K562 (cell line): ENCODE results near the gene TOX2. TPM values are rescaled to one million over a fixed set of nuclear protein-coding genes. Genes with fewer than 3 reads are reported as not detected.

Experiments
- ATAC-seq: fragments of 200-7000 bp; cut with Tn5 transposase; 3 replicates; pipeline ENCODE4 v1.9.1; 2020; ENCODE audit warnings: moderate library complexity
- BruUV-seq: library from RNA; stranded (reverse); fragments of 400-500 nt; replicated peaks from 2 replicates; lab custom pipeline; 2021; lab: Mats Ljungman, UMichigan
- CTCF ChIA-PET: fragments of 300-600 bp; formaldehyde crosslinking; extraction: SDS; loops from one replicate; lab custom pipeline; 2021; ENCODE audit warnings: low intra/inter-chr PET ratio; lab: Yijun Ruan, JAX
- POLR2A ChIA-PET: fragments of 300-600, 350-650 bp; sonication (Branson Sonifier 250); formaldehyde crosslinking; extraction: SDS; loops from one replicate; lab custom pipeline; 2021; ENCODE audit warnings: antibody characterized with exemption, inconsistent platforms; lab: Yijun Ruan, JAX
- DNase-seq, 4 experiments: peaks; one replicate each; pipeline versions ENCODE4 v3.0.0 to v3.0.0-alpha.2; 2011 to 2018; ENCODE audit warnings: low spot score in 3 of 4, mixed read lengths in 3 of 4; ENCODE audit errors: extremely low read depth in 1 of 4
- FAIRE-seq: peaks from 2 replicates; lab custom pipeline; 2011; peaks lifted over from hg19 to GRCh38; lab: Jason Lieb, UNC
- H2AFZ ChIP-seq: 2 replicates; pipeline ENCODE4 v1.6.0; 2011; ENCODE audit warnings: low read depth, low read length, control low read depth, inconsistent platforms
- H3K27ac ChIP-seq: fragments of 200-600 bp; 3 replicates; pipeline ENCODE4 v1.8.0; 2011; ENCODE audit warnings: low read depth, mild to moderate bottlenecking, control low read depth, inconsistent platforms, low read length, moderate library complexity, mixed read lengths; ENCODE audit errors: extremely low read depth
- H3K27me3 ChIP-seq, 2 experiments: fragments of 300-600 bp in 1 of 2; 2 replicates in 1 of 2; 3 replicates in 1 of 2; pipeline versions ENCODE4 v1.6.0 to v1.8.0; 2011; ENCODE audit warnings: inconsistent platforms in 2 of 2, low read length in 2 of 2, mild to moderate bottlenecking in 1 of 2, mixed read lengths in 1 of 2, moderate library complexity in 1 of 2; ENCODE audit not compliant: control insufficient read depth in 2 of 2, insufficient read depth in 2 of 2
- H3K36me3 ChIP-seq: fragments of 300-600 bp; 3 replicates; pipeline ENCODE4 v1.8.0; 2011; ENCODE audit warnings: mild to moderate bottlenecking, low read length, inconsistent platforms; ENCODE audit not compliant: control insufficient read depth, insufficient read depth
- H3K4me1 ChIP-seq, 2 experiments: fragments of 200-600 bp in 1 of 2; replicated peaks in 1 of 2; 2 replicates in 1 of 2; 3 replicates in 1 of 2; pipeline versions ENCODE4 v1.5.1 to v1.8.0; 2011; ENCODE audit warnings: inconsistent platforms in 2 of 2, low read length in 2 of 2, mild to moderate bottlenecking in 1 of 2, mixed read lengths in 1 of 2, moderate library complexity in 1 of 2; ENCODE audit not compliant: control insufficient read depth in 2 of 2, insufficient read depth in 2 of 2
- H3K4me2 ChIP-seq: 2 replicates; pipeline ENCODE4 v1.6.1; 2011; ENCODE audit warnings: low read length, control low read depth, inconsistent platforms, mixed read lengths; ENCODE audit not compliant: insufficient read depth
- H3K4me3 ChIP-seq: fragments of 200-600 bp; sonication (generic), shearing (Covaris generic); 2 replicates; pipeline ENCODE4 v1.5.1; 2016; ENCODE audit warnings: control low read depth, inconsistent platforms
- H3K79me2 ChIP-seq: fragments of 200-600 bp; 3 replicates; pipeline ENCODE4 v1.8.0; 2011; ENCODE audit warnings: low read length, inconsistent platforms; ENCODE audit not compliant: control insufficient read depth, insufficient read depth
- H3K9ac ChIP-seq, 2 experiments: 2 replicates each; pipeline versions ENCODE4 v1.6.0 to v1.6.1; 2011; ENCODE audit warnings: low read depth in 2 of 2, low read length in 2 of 2, control low read depth in 1 of 2, inconsistent platforms in 1 of 2, mild to moderate bottlenecking in 1 of 2, mixed read lengths in 1 of 2; ENCODE audit not compliant: insufficient read depth in 1 of 2
- H3K9me1 ChIP-seq: one replicate; pipeline ENCODE4 v1.6.0; 2011; ENCODE audit warnings: inconsistent platforms, mild to moderate bottlenecking, low read length, moderate library complexity; ENCODE audit not compliant: control insufficient read depth, insufficient read depth
- H3K9me3 ChIP-seq: replicated peaks from 2 replicates; pipeline ENCODE4 v1.5.1; 2011; ENCODE audit warnings: low read depth, low read length, inconsistent platforms; ENCODE audit not compliant: control insufficient read depth, insufficient read depth
- H4K20me1 ChIP-seq: replicated peaks from 2 replicates; pipeline ENCODE4 v1.6.1; 2011; ENCODE audit warnings: low read length, inconsistent platforms, mixed read lengths; ENCODE audit not compliant: control insufficient read depth, insufficient read depth
- AFF1 ChIP-seq, 2 experiments: fragments of 450-650 bp; IDR thresholded peaks; 2 replicates each; pipeline ENCODE4 v1.6.1; 2018; ENCODE audit warnings: mild to moderate bottlenecking in 2 of 2, low read depth in 1 of 2; ENCODE audit not compliant: partially characterized antibody in 2 of 2
- E4F1 ChIP-seq: fragments of 250-450 bp; sonication (Bioruptor Pico); IDR thresholded peaks from 2 replicates; pipeline ENCODE4 v1.5.0; 2021; ENCODE audit warnings: mild to moderate bottlenecking, borderline replicate concordance
- MTA3 ChIP-seq: fragments of 450-650 bp; formaldehyde crosslinking; IDR thresholded peaks from 2 replicates; pipeline ENCODE4 v1.6.1; 2017; ENCODE audit warnings: mild to moderate bottlenecking, borderline replicate concordance
- OTX1 ChIP-seq: fragments of 450-650 bp; formaldehyde crosslinking; IDR thresholded peaks from 2 replicates; pipeline ENCODE4 v1.4.0; 2022; ENCODE audit warnings: mild to moderate bottlenecking
- POLR2H ChIP-seq: IDR thresholded peaks from 2 replicates; pipeline ENCODE4 v1.6.1; 2016; ENCODE audit warnings: missing genetic modification characterization, low read depth, mild to moderate bottlenecking, control low read depth, missing compliant biosample characterization, moderate library complexity
- STAT6 ChIP-seq: sonication (generic); formaldehyde crosslinking; IDR thresholded peaks from 2 replicates; pipeline ENCODE4 v1.8.1; 2023; ENCODE audit warnings: mild to moderate bottlenecking, missing genetic modification reagents
- ZNF282 ChIP-seq: sonication (generic); formaldehyde crosslinking; IDR thresholded peaks from 2 replicates; pipeline ENCODE4 v1.8.1; 2023; ENCODE audit warnings: missing genetic modification reagents
- ZNF311 ChIP-seq: fragments of 250-450 bp; sonication (Bioruptor Pico); IDR thresholded peaks from 2 replicates; pipeline ENCODE4 v1.4.0; 2020; ENCODE audit warnings: mild to moderate bottlenecking, moderate library complexity
- WGBS: fragments of 100-300 bp; shearing (Covaris generic); methylation state at CpG from one replicate; pipeline ENCODE4 v1.1.6; 2016; ENCODE audit warnings: low coverage, mixed read lengths; ENCODE audit not compliant: insufficient coverage; ENCODE audit errors: missing lambda C conversion rate; 5-methylcytosine and 5-hydroxymethylcytosine counted together
- in situ Hi-C: fragments of 300-500 bp; cut with MboI; formaldehyde crosslinking; loops from 4 replicates; pipeline ENCODE4 v1.15.0; 2018; ENCODE audit warnings: inconsistent platforms, mixed read lengths
- intact Hi-C: fragments of 100-400 bp; cut with micrococcal nuclease; formaldehyde crosslinking; loops from 2 replicates; pipeline ENCODE4 v1.14.2; 2022
- polyA plus RNA-seq, 8 experiments: library from polyadenylated mRNA; depleted of rRNA in 4 of 8; stranded (reverse) in 5 of 8; unstranded in 3 of 8; fragments of >200 nt; fragmentation: Nextera tagmentation in 2 of 8; fragmentation: Illumina TruSeq in 1 of 8; extraction: Ambion mirVana in 2 of 8; extraction: Trizol in 1 of 8; gene quantifications; 2 replicates each; pipeline versions ENCODE4 v1.2.1 to v1.2.3, GENCODE V29; 2011 to 2014; ENCODE audit warnings: inconsistent platforms in 1 of 8, missing spikeins in 1 of 8
- total RNA-seq, 7 experiments: library from RNA; depleted of rRNA in 6 of 7; stranded (reverse); fragments of >200 nt in 6 of 7; fragmentation: Illumina TruSeq in 2 of 7; extraction: Trizol in 2 of 7; gene quantifications; 2 replicates each; pipeline versions ENCODE4 v1.2.1 to v1.2.3, GENCODE V29; 2011 to 2021; ENCODE audit warnings: low replicate concordance in 1 of 7

TOX2 gene
- total and polyA plus RNA-seq, 9 of the 15 experiments (the other 6 are each of a cell fraction or from before 2014, with no cell fraction given): not detected

GRCh38 chr20:43983904-43984361 lies 69.3 kb downstream of the TOX2 start:
- H3K9ac ChIP-seq: no peak overlapping the region
- intact Hi-C loops: loop anchor here (1.0 kb wide), 1 partner anchor 96 kb away; no protein-coding TSS in a partner anchor
- CTCF ChIA-PET: interaction anchor here (2.3 kb wide), 1 partner anchor 97 kb away, joined by 11 read pairs; no protein-coding TSS in a partner anchor
- TF ChIP-seq ZNF311 (CRISPR knock-in tag) (no peak), OTX1 (CRISPR knock-in tag) (no peak), STAT6 (CRISPR knock-in tag) (no peak), ZNF282 (CRISPR knock-in tag) (no peak), AFF1 (IDR thresholded peaks at IDR 0.05; ENCODE audit: low read depth in 1 of 2, partially characterized antibody in 2 of 2) (no peak), POLR2H (no peak), E4F1 (CRISPR knock-in tag) (no peak), MTA3 (no peak)

More at GRCh38 chr20:43983904-43984361, 69.3 kb downstream of the TOX2 start:
- POLR2A ChIA-PET: interaction anchor here (0.6 to 1.4 kb wide), 3 partner anchors 12 to 1701 kb away, joined by 3 read pairs; no protein-coding TSS in a partner anchor
- FAIRE-seq (no peak), DNase-seq (no peak), ATAC-seq (no peak)
- Histone ChIP-seq H4K20me1 (0 out of 2 replicates have a peak, but pooled peaks cover 7% of the 10 kb centered on the region), H3K79me2 (no peaks in the 10 kb centered on the region), H3K36me3 (no peaks in the 10 kb centered on the region), H3K27ac (no peak overlapping the region), H3K27me3 (no peaks in the 10 kb centered on the region; a peak in 2 of 5 replicates), H3K4me2 (no peak overlapping the region), H3K4me1 (no peaks in the 10 kb centered on the region), H2AFZ (no peak overlapping the region), H3K4me3 (no peak overlapping the region), H3K9me3 (no peaks in the 10 kb centered on the region), H3K9me1 (no peaks in the 10 kb centered on the region)
- no TSS peak for BruUV-seq
- 44% methylated on average over 6 of the region's 6 CpGs for WGBS
- in situ Hi-C loops: no loop called here
